Measurements from ENCODE around the gene EPHA8. TPM values are rescaled to one million over a fixed set of nuclear protein-coding genes. Genes with fewer than 3 reads are reported as not detected.

The EPHA8 gene
- total RNA-seq, 3 donors from 2014 or later (not counting 1 experiment from before 2014, with no cell fraction given): not detected

GRCh38 chr1:22628698-22629444, 65.6 kb downstream of the EPHA8 start:
- peaks cover 2% of the 10 kb centered on the region for H3K27me3 ChIP-seq (ENCODE audit: control insufficient read depth, insufficient read depth, low read length)
- H3K36me3 Mint-ChIP-seq: no peaks in the 10 kb centered on the region
- WGBS (ENCODE audit: insufficient coverage): 37% methylated on average over 8 of the region's 11 CpGs
- H3K36me3 ChIP-seq (ENCODE audit: control insufficient read depth, insufficient read depth, low read length): no peaks in the 10 kb centered on the region
- no peaks in the 10 kb centered on the region for H3K9me3 Mint-ChIP-seq
- TF ChIP-seq CTCF (IDR thresholded peaks at IDR 0.05): no peak
- H3K4me1 Mint-ChIP-seq: peaks cover 0 to 6% of the 10 kb centered on the region in 2 donors
- ATAC-seq: no peak
- no peaks in the 10 kb centered on the region for H3K9me3 ChIP-seq (ENCODE audit: control insufficient read depth, insufficient read depth, low read length)
- H3K27ac ChIP-seq (ENCODE audit: low read length): no peak overlapping the region
- H3K4me3 Mint-ChIP-seq: no peak overlapping the region
- no peak for DNase-seq
- no peak overlapping the region for H3K4me3 ChIP-seq (ENCODE audit: low read length)
- H3K4me1 ChIP-seq (ENCODE audit: control insufficient read depth, insufficient read depth, low read length): peaks cover 8% of the 10 kb centered on the region
- peaks cover 27 to 36% of the 10 kb centered on the region in 2 donors for H3K27me3 Mint-ChIP-seq (ENCODE audit: low read depth in 2 of 2)
- intact Hi-C loops (cut with micrococcal nuclease): no loop called here
- H3K27ac Mint-ChIP-seq: no peak overlapping the region

GRCh38 chr1:22629886-22630285, 66.6 kb downstream of the EPHA8 start:
- TF ChIP-seq CTCF (IDR thresholded peaks at IDR 0.05): no peak
- Histone ChIP-seq H3K4me1 (ENCODE audit: control insufficient read depth, insufficient read depth, low read length) (peaks cover 17% of the 10 kb centered on the region), H3K36me3 (ENCODE audit: control insufficient read depth, insufficient read depth, low read length) (no peaks in the 10 kb centered on the region), H3K27ac (ENCODE audit: low read length) (no peak overlapping the region), H3K9me3 (ENCODE audit: control insufficient read depth, insufficient read depth, low read length) (no peaks in the 10 kb centered on the region), H3K27me3 (ENCODE audit: control insufficient read depth, insufficient read depth, low read length) (peaks cover 2% of the 10 kb centered on the region), H3K4me3 (ENCODE audit: low read length) (no peak overlapping the region)
- Mint-ChIP-seq H3K4me1 (peaks cover 0 to 8% of the 10 kb centered on the region in 2 donors), H3K27me3 (ENCODE audit: low read depth in 2 of 2) (peaks cover 27 to 31% of the 10 kb centered on the region in 2 donors), H3K4me3 (no peak overlapping the region), H3K36me3 (no peaks in the 10 kb centered on the region), H3K9me3 (no peaks in the 10 kb centered on the region), H3K27ac (no peak overlapping the region)
- DNase-seq: no peak
- intact Hi-C loops (cut with micrococcal nuclease): no loop called here
- 35% methylated on average over 2 of the region's 2 CpGs for WGBS (ENCODE audit: insufficient coverage)
- no peak for ATAC-seq

- 64% methylated on average over 10 of the region's 10 CpGs for WGBS (ENCODE audit: insufficient coverage)
- H3K9me3 Mint-ChIP-seq: no peaks in the 10 kb centered on the region
- peaks cover 22% of the 10 kb centered on the region for H3K4me1 ChIP-seq (ENCODE audit: control insufficient read depth, insufficient read depth, low read length)
- H3K36me3 Mint-ChIP-seq: no peaks in the 10 kb centered on the region
- H3K4me1 Mint-ChIP-seq: peaks cover 0 to 17% of the 10 kb centered on the region in 2 donors
- DNase-seq (no peak), ATAC-seq (peak; percentile 27 to 55 (median 29))
- no peak overlapping the region for H3K27ac ChIP-seq (ENCODE audit: low read length)
- H3K27me3 ChIP-seq (ENCODE audit: control insufficient read depth, insufficient read depth, low read length): no peaks in the 10 kb centered on the region
- H3K4me3 ChIP-seq (ENCODE audit: low read length): no peak overlapping the region
- TF ChIP-seq CTCF (IDR thresholded peaks at IDR 0.05): no peak
- H3K36me3 ChIP-seq (ENCODE audit: control insufficient read depth, insufficient read depth, low read length): no peaks in the 10 kb centered on the region
- no peak overlapping the region for H3K27ac Mint-ChIP-seq
- H3K9me3 ChIP-seq (ENCODE audit: control insufficient read depth, insufficient read depth, low read length): no peaks in the 10 kb centered on the region
- H3K27me3 Mint-ChIP-seq (ENCODE audit: low read depth in 2 of 2): peaks cover 17 to 21% of the 10 kb centered on the region in 2 donors
- peak overlapping the region; percentile 62 for H3K4me3 Mint-ChIP-seq
- intact Hi-C loops (cut with micrococcal nuclease): no loop called here
Observed at GRCh38 chr1:22633697-22634463, 70.6 kb downstream of the EPHA8 start.
